OCI-LY7 (cell line): ENCODE measurements around the gene LPGAT1. TPM values are rescaled to one million over a fixed set of nuclear protein-coding genes. Genes with fewer than 3 reads are reported as not detected.

Experiments
- BruUV-seq: library from RNA; stranded (reverse); fragments of 400-500 nt; replicated peaks from 2 replicates; lab custom pipeline; 2021; lab: Mats Ljungman, UMichigan
- CTCF ChIA-PET: fragments of 300-600 bp; sonication (Branson Sonifier 250); formaldehyde crosslinking; loops from one replicate; lab custom pipeline; 2022; ENCODE audit warnings: antibody characterized with exemption; ENCODE audit not compliant: unreplicated experiment; lab: Charles Lee
- POLR2A ChIA-PET: fragments of 300-600 bp; sonication (Branson Sonifier 250); formaldehyde crosslinking; loops from one replicate; lab custom pipeline; 2022; ENCODE audit warnings: antibody characterized with exemption; lab: Charles Lee
- DNase-seq: peaks from one replicate; pipeline ENCODE4 v3.0.0-alpha.2; 2015; ENCODE audit warnings: low spot score
- H2AFZ ChIP-seq: fragments of 200-600 bp; sonication (generic), shearing (Covaris generic); 2 replicates; pipeline ENCODE4 v1.6.1; 2014; ENCODE audit warnings: mild to moderate bottlenecking, antibody characterized with exemption, low read length, moderate library complexity
- H3K27ac ChIP-seq: fragments of 200-600 bp; sonication (generic); 2 replicates; pipeline ENCODE4 v1.5.1; 2014; ENCODE audit warnings: mixed run types, low read depth, mild to moderate bottlenecking, moderate library complexity, low read length, inconsistent platforms; ENCODE audit not compliant: poor library complexity, severe bottlenecking
- H3K36me3 ChIP-seq: fragments of 200-600 bp; sonication (generic); 2 replicates; pipeline ENCODE4 v1.6.1; 2014; ENCODE audit warnings: mild to moderate bottlenecking, antibody characterized with exemption, low read length, moderate library complexity, mixed read lengths; ENCODE audit not compliant: insufficient read depth
- H3K4me1 ChIP-seq: fragments of 200-600 bp; sonication (generic); 2 replicates; pipeline ENCODE4 v1.5.1; 2014; ENCODE audit warnings: mild to moderate bottlenecking, low read length; ENCODE audit not compliant: insufficient read depth, poor library complexity, severe bottlenecking
- H3K4me2 ChIP-seq: fragments of 200-600 bp; sonication (generic); 2 replicates; pipeline ENCODE4 v1.6.1; 2014; ENCODE audit warnings: mild to moderate bottlenecking, low read length
- H3K4me3 ChIP-seq: fragments of 200-600 bp; sonication (generic); 2 replicates; pipeline ENCODE4 v1.5.1; 2014; ENCODE audit warnings: mild to moderate bottlenecking, low read depth, low read length; ENCODE audit not compliant: poor library complexity, severe bottlenecking
- H3K79me2 ChIP-seq: fragments of 200-600 bp; sonication (generic); 2 replicates; pipeline ENCODE4 v1.6.1; 2016; ENCODE audit warnings: low read depth, mild to moderate bottlenecking, low read length, moderate library complexity, mixed read lengths; ENCODE audit not compliant: insufficient read depth
- H3K9me2 ChIP-seq: fragments of 200-600 bp; sonication (generic); 2 replicates; pipeline ENCODE4 v1.6.1; 2016; ENCODE audit warnings: mild to moderate bottlenecking, low read length, mixed read lengths; ENCODE audit not compliant: insufficient read depth
- H3K9me3 ChIP-seq: fragments of 200-600 bp; sonication (generic); 2 replicates; pipeline ENCODE4 v1.6.1; 2014; ENCODE audit warnings: mild to moderate bottlenecking, mixed run types, low read length, mixed read lengths
- H4K20me1 ChIP-seq: fragments of 200-600 bp; sonication (generic); 2 replicates; pipeline ENCODE4 v1.6.1; 2014; ENCODE audit warnings: mild to moderate bottlenecking, antibody characterized with exemption, low read length, moderate library complexity, mixed read lengths; ENCODE audit not compliant: insufficient read depth
- EZH2phosphoT487 ChIP-seq: fragments of 200-600 bp; sonication (generic); IDR thresholded peaks from 2 replicates; pipeline ENCODE4 v1.6.1; 2018; ENCODE audit warnings: low read depth, borderline replicate concordance, mild to moderate bottlenecking, mixed run types, antibody characterized with exemption, low read length, moderate library complexity, mixed read lengths
- intact Hi-C: fragments of 100-400 bp; cut with micrococcal nuclease; formaldehyde crosslinking; loops from one replicate; pipeline ENCODE4 v1.10.0; 2022; ENCODE audit not compliant: unreplicated experiment
- total RNA-seq, 2 experiments: library from RNA; depleted of rRNA in 1 of 2; stranded (reverse); fragments of >200 nt in 1 of 2; shearing (Covaris generic) in 1 of 2; gene quantifications; 2 replicates each; pipeline ENCODE4 v1.2.3, GENCODE V29; 2014 to 2022
- TF ChIP-seq, protein P1 (sequence below): fragments of 200-600 bp; sonication (generic); conservative IDR thresholded peaks from 2 replicates; pipeline ENCODE4 v1.5.1; 2014; ENCODE audit warnings: mild to moderate bottlenecking, antibody characterized with exemption, low read length, moderate library complexity, mixed read lengths

The LPGAT1 gene
- total RNA-seq, 2 experiments from 2014 or later = 14.1 to 35.2 TPM

DNA sequence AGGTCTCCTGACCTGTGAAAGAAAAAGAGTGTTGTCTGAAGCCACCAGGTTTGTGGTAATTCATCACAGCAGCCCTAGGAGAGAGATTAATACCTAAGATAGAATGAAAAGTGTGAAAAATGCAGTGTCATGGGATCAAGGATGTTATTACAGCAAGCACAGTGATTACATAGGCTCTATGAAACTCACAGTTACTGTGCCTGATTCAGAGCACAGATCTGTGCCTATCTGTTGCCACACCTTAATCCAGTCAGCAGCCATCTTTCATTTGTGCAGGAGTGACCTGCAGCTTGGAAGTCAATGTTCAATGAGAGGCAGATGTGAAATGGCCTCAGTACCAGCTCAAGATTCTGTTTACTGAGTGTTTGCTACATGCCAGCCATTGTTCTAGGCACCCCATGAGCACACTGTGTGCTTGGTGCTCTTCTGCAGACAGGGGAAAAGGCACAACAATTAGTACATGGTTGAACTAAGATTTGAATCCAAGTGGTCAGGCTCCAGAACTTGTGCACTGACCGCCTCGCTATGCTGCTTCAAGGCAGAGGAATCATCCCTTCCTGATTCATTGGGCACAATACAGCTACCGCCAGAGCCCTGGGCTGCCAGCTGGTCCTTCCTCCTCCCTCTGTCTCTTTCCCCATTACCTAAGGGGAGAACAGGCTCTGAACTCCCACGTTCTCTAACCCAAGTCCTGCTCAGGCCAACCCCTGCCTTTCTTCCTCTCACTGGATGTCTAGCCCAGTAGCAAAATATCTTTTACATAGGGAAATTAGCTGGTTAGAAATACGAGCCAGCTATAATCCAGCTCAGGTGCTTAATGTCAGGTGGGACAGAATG lies 98.9 kb downstream of the LPGAT1 start:
- TF ChIP-seq EZH2phosphoT487 = no peak
- TF ChIP-seq, protein P1, sequence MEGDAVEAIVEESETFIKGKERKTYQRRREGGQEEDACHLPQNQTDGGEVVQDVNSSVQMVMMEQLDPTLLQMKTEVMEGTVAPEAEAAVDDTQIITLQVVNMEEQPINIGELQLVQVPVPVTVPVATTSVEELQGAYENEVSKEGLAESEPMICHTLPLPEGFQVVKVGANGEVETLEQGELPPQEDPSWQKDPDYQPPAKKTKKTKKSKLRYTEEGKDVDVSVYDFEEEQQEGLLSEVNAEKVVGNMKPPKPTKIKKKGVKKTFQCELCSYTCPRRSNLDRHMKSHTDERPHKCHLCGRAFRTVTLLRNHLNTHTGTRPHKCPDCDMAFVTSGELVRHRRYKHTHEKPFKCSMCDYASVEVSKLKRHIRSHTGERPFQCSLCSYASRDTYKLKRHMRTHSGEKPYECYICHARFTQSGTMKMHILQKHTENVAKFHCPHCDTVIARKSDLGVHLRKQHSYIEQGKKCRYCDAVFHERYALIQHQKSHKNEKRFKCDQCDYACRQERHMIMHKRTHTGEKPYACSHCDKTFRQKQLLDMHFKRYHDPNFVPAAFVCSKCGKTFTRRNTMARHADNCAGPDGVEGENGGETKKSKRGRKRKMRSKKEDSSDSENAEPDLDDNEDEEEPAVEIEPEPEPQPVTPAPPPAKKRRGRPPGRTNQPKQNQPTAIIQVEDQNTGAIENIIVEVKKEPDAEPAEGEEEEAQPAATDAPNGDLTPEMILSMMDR = no peak
- Histone ChIP-seq H3K4me3 (no peak overlapping the region), H2AFZ (peak overlapping the region; percentile 35), H3K9me3 (no peaks in the 10 kb centered on the region), H4K20me1 (no peaks in the 10 kb centered on the region), H3K9me2 (no peaks in the 10 kb centered on the region), H3K4me2 (peak overlapping the region; percentile 18; the same call in 1 of the 2 replicates), H3K4me1 (peaks cover 12% of the 10 kb centered on the region), H3K79me2 (no peaks in the 10 kb centered on the region), H3K36me3 (no peaks in the 10 kb centered on the region), H3K27ac (no peak overlapping the region)
- POLR2A ChIA-PET = interaction anchor here (0.6 to 2.2 kb wide), 5 partner anchors 8 to 848 kb away, joined by 3 to 6 read pairs (median 4); no protein-coding TSS in a partner anchor
- intact Hi-C loops = no loop called here
- CTCF ChIA-PET = no interaction called here
- BruUV-seq = no TSS peak
- DNase-seq = no peak

DNA sequence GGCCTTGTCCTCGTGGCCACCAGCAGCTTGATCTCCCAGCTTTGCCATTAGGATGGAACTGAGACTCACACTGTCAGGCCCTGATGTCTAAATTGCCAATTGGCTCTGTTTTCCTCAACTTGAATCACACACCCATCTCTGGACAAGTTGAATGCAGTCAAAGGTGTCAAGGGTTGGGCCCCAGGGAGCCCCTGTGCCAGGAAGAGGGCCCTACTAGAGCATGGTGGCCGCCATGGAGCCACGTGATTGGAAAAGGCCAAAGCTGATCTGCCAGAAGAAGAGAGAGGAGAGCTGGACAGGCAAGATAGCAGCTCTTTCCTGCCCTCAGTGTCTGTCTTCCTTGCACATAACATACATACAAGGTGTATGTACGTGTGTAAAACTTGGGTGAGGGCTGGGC lies 100.2 kb downstream of the LPGAT1 start:
- H3K4me1 ChIP-seq = peaks cover 12% of the 10 kb centered on the region
- H3K4me2 ChIP-seq = no peak overlapping the region
- no peak overlapping the region for H3K4me3 ChIP-seq
- intact Hi-C loops = no loop called here
- H4K20me1 ChIP-seq = no peaks in the 10 kb centered on the region
- no TSS peak for BruUV-seq
- no peak overlapping the region for H2AFZ ChIP-seq
- TF ChIP-seq EZH2phosphoT487 = no peak
- TF ChIP-seq, protein P1 = no peak
- ChIA-PET CTCF (no interaction called here), POLR2A (interaction anchor here (1.2 kb wide), 1 partner anchor 9 kb away, joined by 5 read pairs; no protein-coding TSS in a partner anchor)
- no peaks in the 10 kb centered on the region for H3K36me3 ChIP-seq
- DNase-seq = no peak
- no peaks in the 10 kb centered on the region for H3K9me3 ChIP-seq
- H3K79me2 ChIP-seq = no peaks in the 10 kb centered on the region
- H3K9me2 ChIP-seq = no peaks in the 10 kb centered on the region
- H3K27ac ChIP-seq = no peak overlapping the region

DNA sequence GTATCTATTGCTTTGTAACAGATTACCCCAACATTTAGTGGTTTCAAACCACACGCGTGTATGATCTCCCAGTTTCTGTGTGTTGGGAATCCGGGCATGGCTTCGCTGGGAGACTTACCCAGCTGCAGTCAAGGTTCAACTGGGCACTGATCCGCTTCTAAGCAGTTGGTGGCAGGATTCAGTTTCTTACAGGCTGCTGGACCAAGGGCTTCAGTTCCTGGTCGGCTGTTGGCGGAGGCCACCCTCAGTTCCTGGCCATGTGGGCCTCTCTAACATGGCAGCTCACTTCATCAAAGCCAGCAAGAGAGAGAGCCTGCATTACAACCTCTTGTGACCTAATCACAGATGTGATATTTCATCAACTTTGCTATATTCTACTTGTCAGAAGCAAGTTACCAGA lies 101.3 kb downstream of the LPGAT1 start:
- DNase-seq = no peak
- H4K20me1 ChIP-seq = no peaks in the 10 kb centered on the region
- intact Hi-C loops = no loop called here
- no peaks in the 10 kb centered on the region for H3K79me2 ChIP-seq
- no peak overlapping the region for H3K27ac ChIP-seq
- H3K9me3 ChIP-seq = no peaks in the 10 kb centered on the region
- ChIA-PET CTCF (no interaction called here), POLR2A (interaction anchor here (0.9 to 1.2 kb wide), 3 partner anchors 10 to 19 kb away, joined by 3 to 5 read pairs (median 5); no protein-coding TSS in a partner anchor)
- H3K4me1 ChIP-seq = peaks cover 12% of the 10 kb centered on the region
- no peak for TF ChIP-seq EZH2phosphoT487
- H3K9me2 ChIP-seq = no peaks in the 10 kb centered on the region
- H3K4me3 ChIP-seq = no peak overlapping the region
- H3K36me3 ChIP-seq = no peaks in the 10 kb centered on the region
- no peak overlapping the region for H2AFZ ChIP-seq
- BruUV-seq = no TSS peak
- no peak overlapping the region for H3K4me2 ChIP-seq
